Brain pericyte (primary cell): Measurements from ENCODE around the gene CNPY4.
A peak's percentile ranks its signal among the peaks of the same experiment; 100 is the strongest.

Source experiments
- DNase-seq: peaks from one replicate; pipeline ENCODE4 v3.0.0-alpha.2; 2012; ENCODE audit warnings: low read depth, low spot score

The CNPY4 gene

GRCh38 chr7:100091411-100092181, 27.8 kb upstream of the CNPY4 start:
- DNase-seq = no peak

GRCh38 chr7:100093054-100093453, 26.4 kb upstream of the CNPY4 start:
- no peak for DNase-seq

- DNase-seq = no peak
These were observed 25.9 kb upstream of the CNPY4 start for GRCh38 chr7:100093498-100093897.

GRCh38 chr7:100093925-100094486, 25.4 kb upstream of the CNPY4 start:
- DNase-seq = no peak

GRCh38 chr7:100095289-100095688, 24.1 kb upstream of the CNPY4 start:
- DNase-seq = no peak

- no peak for DNase-seq
These were observed 23.7 kb upstream of the CNPY4 start for GRCh38 chr7:100095704-100096103.

GRCh38 chr7:100098913-100099312, 20.5 kb upstream of the CNPY4 start:
- DNase-seq = no peak

GRCh38 chr7:100099452-100099851, 20.0 kb upstream of the CNPY4 start:
- no peak for DNase-seq

- DNase-seq = peak; percentile 94
These were observed 18.9 kb upstream of the CNPY4 start for GRCh38 chr7:100100420-100101015.

GRCh38 chr7:100101016-100101862, 18.2 kb upstream of the CNPY4 start, which contains the start of the genes AP4M1 and MCM7:
TSS of gene AP4M1 (plus strand) at chr7:100101643. CDS start at chr7:100101715, 72 bp downstream.
TSS of gene MCM7 (minus strand) at chr7:100101397. CDS start at chr7:100101294, 103 bp downstream.
- peak; percentile 96 for DNase-seq

- DNase-seq = no peak
These were observed 16.2 kb upstream of the CNPY4 start for GRCh38 chr7:100102950-100103840.

- DNase-seq = no peak
These were observed 13.9 kb upstream of the CNPY4 start for GRCh38 chr7:100105534-100105933.

- no peak for DNase-seq
These were observed 12.8 kb upstream of the CNPY4 start for GRCh38 chr7:100106633-100107032.

- no peak for DNase-seq
These were observed 12.2 kb upstream of the CNPY4 start for GRCh38 chr7:100107125-100107737.

- no peak for DNase-seq
These were observed 11.5 kb upstream of the CNPY4 start for GRCh38 chr7:100107890-100108289.

GRCh38 chr7:100109521-100110163, 9.8 kb upstream of the CNPY4 start:
- DNase-seq = no peak

GRCh38 chr7:100111156-100111555, 8.3 kb upstream of the CNPY4 start:
- DNase-seq = no peak

- DNase-seq = no peak
These were observed 7.5 kb upstream of the CNPY4 start for GRCh38 chr7:100111914-100112313.

- DNase-seq = no peak
These were observed 4.4 kb upstream of the CNPY4 start for GRCh38 chr7:100115026-100115425.
